Ramos (cell line): ENCODE measurements around the gene SLC25A51.

Source experiments
- in situ Hi-C: fragments of 300-500 bp; cut with MboI; formaldehyde crosslinking; loops from one replicate; pipeline ENCODE4 v1.14.3; 2022; ENCODE audit warnings: low sequenced_read_pairs; ENCODE audit not compliant: unreplicated experiment

SLC25A51 gene, protein sequence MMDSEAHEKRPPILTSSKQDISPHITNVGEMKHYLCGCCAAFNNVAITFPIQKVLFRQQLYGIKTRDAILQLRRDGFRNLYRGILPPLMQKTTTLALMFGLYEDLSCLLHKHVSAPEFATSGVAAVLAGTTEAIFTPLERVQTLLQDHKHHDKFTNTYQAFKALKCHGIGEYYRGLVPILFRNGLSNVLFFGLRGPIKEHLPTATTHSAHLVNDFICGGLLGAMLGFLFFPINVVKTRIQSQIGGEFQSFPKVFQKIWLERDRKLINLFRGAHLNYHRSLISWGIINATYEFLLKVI

DNA sequence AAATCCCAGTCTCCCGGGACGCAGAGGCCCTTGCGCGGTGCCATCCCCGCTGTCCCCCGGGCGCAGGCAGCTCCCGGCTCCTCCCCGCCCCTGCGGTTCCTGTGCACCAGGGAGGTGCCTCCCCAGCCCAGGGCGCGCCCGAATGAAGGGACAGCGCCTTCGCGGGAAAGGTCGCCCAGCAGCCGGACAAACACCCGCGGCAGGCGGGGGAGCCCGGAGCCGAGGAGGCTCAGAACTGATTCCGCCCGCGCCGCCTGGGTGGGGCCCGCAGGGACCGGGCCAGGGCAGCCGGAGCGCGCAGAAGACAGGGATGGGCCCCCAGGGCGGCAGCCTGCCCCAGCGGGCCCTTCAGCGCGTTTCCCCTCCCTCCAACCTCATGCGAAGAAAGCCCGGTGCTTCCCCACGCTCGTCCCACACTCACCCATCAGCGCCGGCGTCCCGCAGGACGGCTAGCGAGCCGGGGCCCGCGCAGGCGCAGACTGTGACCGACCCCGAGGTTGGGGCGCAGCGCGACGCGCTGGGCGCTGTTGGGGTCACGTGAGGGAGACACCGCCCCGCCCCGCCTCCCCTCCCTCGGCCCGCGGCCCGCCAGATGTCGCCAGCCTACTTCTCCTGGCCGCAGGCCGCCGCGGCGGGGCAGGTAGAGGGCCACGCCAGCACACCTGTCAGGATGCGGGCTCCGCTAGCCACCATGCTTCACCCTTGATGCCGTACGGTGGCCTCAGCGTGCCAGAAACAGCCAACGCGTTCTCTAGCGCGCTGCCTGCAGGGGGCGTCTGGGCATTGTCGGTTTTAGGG lies at the start of gene SLC25A51:
TSS of gene SLC25A51 (minus strand) at position 481 of the 798 bp plus-strand sequence. CDS start 15,577 bp downstream, outside the sequence.
- in situ Hi-C loops, result loop anchor here (10.0 kb wide), 1 partner anchor 429 kb away; no protein-coding TSS in a partner anchor

DNA sequence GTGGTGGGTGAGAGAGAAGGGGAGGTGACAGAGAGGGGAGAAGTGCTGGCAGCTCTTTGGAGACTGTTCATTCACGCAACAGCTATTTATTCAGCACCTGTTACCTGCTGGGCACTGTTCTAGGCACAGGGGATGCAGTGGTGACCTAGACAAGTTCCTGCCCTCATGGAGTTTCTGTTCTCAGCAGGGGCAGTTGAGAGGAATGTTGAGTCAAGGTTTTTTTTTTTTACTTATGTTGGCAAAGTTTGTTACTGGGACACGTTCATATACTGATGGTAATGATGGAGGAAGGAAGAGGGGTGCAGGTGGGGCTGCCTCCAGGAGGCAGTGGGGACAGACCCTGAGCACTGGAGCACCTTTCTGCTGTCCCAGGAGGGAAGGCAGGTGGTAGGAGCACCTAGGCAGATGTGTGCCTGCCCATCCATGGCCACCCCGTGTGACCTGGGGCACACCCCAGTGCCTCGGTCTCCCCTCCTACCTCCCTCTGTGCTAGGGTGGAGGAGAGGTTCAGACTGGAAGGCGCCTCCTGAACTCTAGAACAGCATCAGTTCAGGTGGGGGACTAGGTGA lies 49.4 kb upstream of the SLC25A51 start:
- in situ Hi-C loops, result no loop called here

GRCh38 chr9:37952731-37953130 lies 48.8 kb upstream of the SLC25A51 start:
- in situ Hi-C loops, result no loop called here

- in situ Hi-C loops, result no loop called here
Measured at GRCh38 chr9:37951671-37952449, 47.9 kb upstream of the SLC25A51 start.

DNA sequence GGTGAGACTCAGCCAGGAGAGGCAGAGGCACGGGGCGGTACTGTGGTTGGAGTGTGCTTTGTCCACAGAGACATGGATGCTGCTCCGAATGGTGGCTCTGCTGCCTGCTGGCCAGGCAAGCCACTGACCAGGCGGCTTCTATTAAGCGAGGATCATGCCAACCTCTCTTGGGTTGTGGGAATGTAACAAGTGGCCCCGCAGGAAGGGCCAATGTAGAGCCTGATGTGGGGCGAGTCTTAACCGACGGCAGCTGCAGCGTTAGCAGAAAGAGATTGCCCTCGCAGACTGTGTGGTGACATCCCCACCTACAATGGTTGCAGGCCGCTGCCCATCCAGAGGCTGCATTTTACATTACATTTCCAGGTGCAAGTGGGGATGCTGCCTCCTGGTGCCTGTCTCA lies 46.6 kb upstream of the SLC25A51 start:
- in situ Hi-C loops, result no loop called here

GRCh38 chr9:37949576-37949975 lies 45.6 kb upstream of the SLC25A51 start:
- in situ Hi-C loops, result no loop called here

- in situ Hi-C loops, result no loop called here
Measured at GRCh38 chr9:37948417-37948980, 44.6 kb upstream of the SLC25A51 start.

GRCh38 chr9:37947977-37948376 lies 44.0 kb upstream of the SLC25A51 start:
- in situ Hi-C loops, result no loop called here

GRCh38 chr9:37947471-37947870 lies 43.5 kb upstream of the SLC25A51 start:
- in situ Hi-C loops, result no loop called here

DNA sequence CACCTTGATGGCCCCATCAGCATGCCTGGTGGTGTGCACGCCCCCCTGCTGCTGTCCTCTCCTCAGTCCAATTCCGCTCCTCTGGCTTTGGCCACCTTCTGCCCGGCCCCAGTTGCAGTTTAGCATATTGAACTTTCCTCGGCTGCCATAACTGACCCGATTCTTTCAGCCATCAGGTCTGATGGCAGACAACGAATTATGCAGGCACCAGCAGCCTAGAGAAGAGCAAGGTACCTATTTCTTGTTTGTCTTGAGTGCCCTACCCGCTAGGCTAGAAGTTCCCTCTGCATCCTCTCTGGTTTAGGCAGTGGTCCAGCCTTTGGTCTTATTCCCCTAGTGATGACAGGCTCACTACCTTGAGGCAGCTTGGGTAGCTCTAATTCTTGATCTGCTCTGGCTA lies 43.0 kb upstream of the SLC25A51 start:
- in situ Hi-C loops, result no loop called here

- in situ Hi-C loops, result no loop called here
Measured at GRCh38 chr9:37946041-37946440, 42.1 kb upstream of the SLC25A51 start.

- in situ Hi-C loops, result no loop called here
Measured at GRCh38 chr9:37944671-37945481, 40.9 kb upstream of the SLC25A51 start.

DNA sequence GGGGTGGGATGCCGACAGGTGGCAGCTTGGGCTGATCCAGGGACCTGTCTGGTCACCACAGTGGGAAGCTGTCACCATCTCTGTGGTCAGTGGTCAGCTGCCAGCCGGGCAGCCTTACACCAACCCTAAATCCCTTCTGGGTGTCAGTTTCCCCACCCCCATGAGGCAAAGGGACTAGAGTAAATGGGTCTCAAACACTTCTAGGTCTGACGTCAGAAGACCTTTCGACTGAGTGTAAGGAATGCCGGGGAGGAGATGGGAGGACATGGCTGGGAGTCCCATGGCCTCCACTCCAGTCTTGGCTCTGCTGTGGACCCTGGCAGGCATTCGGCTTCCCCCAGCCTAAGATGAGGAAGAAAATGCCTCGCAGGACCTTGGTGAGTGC lies 40.3 kb upstream of the SLC25A51 start:
- in situ Hi-C loops, result no loop called here

- in situ Hi-C loops, result no loop called here
Measured at GRCh38 chr9:37943345-37944265, 39.7 kb upstream of the SLC25A51 start.

DNA sequence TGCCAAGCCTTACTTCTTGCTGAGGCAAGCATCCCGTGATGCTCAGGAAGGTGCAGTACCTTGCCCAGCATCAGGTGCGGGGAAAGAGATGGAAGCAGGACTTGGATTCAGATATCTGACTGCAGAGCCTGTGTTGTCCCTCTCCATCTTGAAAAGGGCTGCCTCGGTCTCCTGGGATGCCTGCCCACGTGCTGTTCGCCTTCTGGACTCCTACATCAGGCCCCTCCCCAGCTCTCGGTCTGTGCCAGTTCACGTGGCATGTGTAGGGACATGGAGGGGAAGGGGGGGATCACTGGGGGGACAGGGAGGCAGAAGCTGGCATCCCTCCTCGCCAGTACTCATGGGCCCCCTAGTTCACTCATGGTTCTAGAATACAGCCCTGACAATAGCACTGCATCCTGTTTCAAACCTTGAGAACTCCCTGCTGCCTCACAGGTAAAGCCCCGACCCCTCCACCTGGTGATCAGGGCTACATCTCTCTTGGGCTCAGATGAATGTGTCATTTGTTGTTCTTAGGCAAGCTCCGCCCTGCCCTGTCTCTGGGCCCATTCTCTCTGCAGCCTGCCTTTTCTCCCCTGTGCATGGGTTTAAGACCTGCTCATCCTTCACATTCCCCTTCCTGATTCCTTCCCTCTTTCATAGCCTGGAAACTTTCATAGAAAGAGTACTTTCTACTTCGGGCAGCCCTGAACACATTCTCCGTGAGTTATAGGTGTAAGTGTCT lies 38.9 kb upstream of the SLC25A51 start:
- in situ Hi-C loops, result no loop called here

- in situ Hi-C loops, result no loop called here
Measured at GRCh38 chr9:37941253-37941652, 37.3 kb upstream of the SLC25A51 start.

- in situ Hi-C loops, result no loop called here
Measured at GRCh38 chr9:37939575-37940095, 35.7 kb upstream of the SLC25A51 start.
